H9 (cell line): ENCODE results near the gene GOLPH3L. TPM values are rescaled to one million over a fixed set of nuclear protein-coding genes. Genes with fewer than 3 reads are reported as not detected.

ENCODE experiments used
- DNase-seq: peaks from one replicate; pipeline ENCODE4 v3.0.0-alpha.2; 2017
- H2AFZ ChIP-seq: one replicate; pipeline ENCODE4 v1.6.1; 2013; ENCODE audit warnings: mild to moderate bottlenecking, low read length, control low read depth, moderate library complexity
- H2AK5ac ChIP-seq: 2 replicates; pipeline ENCODE4 v1.6.1; 2013; ENCODE audit warnings: low read length, control low read depth, mixed read lengths; ENCODE audit not compliant: insufficient read length
- H2BK120ac ChIP-seq: one replicate; pipeline ENCODE4 v1.6.1; 2013; ENCODE audit warnings: low read depth, mild to moderate bottlenecking, low read length, control low read depth, inconsistent platforms; ENCODE audit not compliant: poor library complexity, severe bottlenecking
- H2BK12ac ChIP-seq: 2 replicates; pipeline ENCODE4 v1.6.1; 2013; ENCODE audit warnings: low read length, control low read depth, mixed read lengths, low read depth; ENCODE audit not compliant: insufficient read length
- H2BK15ac ChIP-seq: 2 replicates; pipeline ENCODE4 v1.6.1; 2013; ENCODE audit warnings: low read depth, low read length, control low read depth
- H2BK20ac ChIP-seq: one replicate; pipeline ENCODE4 v1.6.1; 2013; ENCODE audit warnings: low read depth, mild to moderate bottlenecking, low read length, control low read depth, inconsistent platforms; ENCODE audit not compliant: poor library complexity, severe bottlenecking
- H2BK5ac ChIP-seq: 2 replicates; pipeline ENCODE4 v1.6.1; 2013; ENCODE audit warnings: low read length, control low read depth, mixed read lengths; ENCODE audit not compliant: insufficient read length
- H3K14ac ChIP-seq: 2 replicates; pipeline ENCODE4 v1.6.1; 2013; ENCODE audit warnings: low read length, control low read depth; ENCODE audit not compliant: insufficient read depth
- H3K18ac ChIP-seq: 2 replicates; pipeline ENCODE4 v1.6.1; 2013; ENCODE audit warnings: low read depth, mild to moderate bottlenecking, mixed read lengths, low read length, control low read depth; ENCODE audit not compliant: insufficient read length
- H3K23ac ChIP-seq: 2 replicates; pipeline ENCODE4 v1.6.1; 2013; ENCODE audit warnings: low read length, control low read depth, mixed read lengths, low read depth; ENCODE audit not compliant: insufficient read length
- H3K23me2 ChIP-seq: 2 replicates; pipeline ENCODE4 v1.6.1; 2013; ENCODE audit warnings: low read depth, mild to moderate bottlenecking, mixed read lengths, low read length, control low read depth; ENCODE audit not compliant: insufficient read length, poor library complexity, severe bottlenecking
- H3K27ac ChIP-seq: 2 replicates; pipeline ENCODE4 v1.5.1; 2013; ENCODE audit warnings: low read length, control low read depth, mixed read lengths, low read depth; ENCODE audit not compliant: insufficient read length
- H3K27me3 ChIP-seq: 2 replicates; pipeline ENCODE4 v1.6.1; 2013; ENCODE audit warnings: low read length, control low read depth, inconsistent platforms; ENCODE audit not compliant: insufficient read depth
- H3K4ac ChIP-seq: 2 replicates; pipeline ENCODE4 v1.6.1; 2013; ENCODE audit warnings: low read depth, mild to moderate bottlenecking, control low read depth, inconsistent platforms, low read length, moderate library complexity
- H3K4me1 ChIP-seq: 2 replicates; pipeline ENCODE4 v1.6.1; 2013; ENCODE audit warnings: low read length, control low read depth, inconsistent platforms; ENCODE audit not compliant: insufficient read depth
- H3K4me2 ChIP-seq: 2 replicates; pipeline ENCODE4 v1.6.1; 2013; ENCODE audit warnings: low read length, control low read depth, mixed read lengths; ENCODE audit not compliant: insufficient read length, insufficient read depth
- H3K56ac ChIP-seq: 2 replicates; pipeline ENCODE4 v1.6.1; 2013; ENCODE audit warnings: low read depth, mild to moderate bottlenecking, mixed read lengths, low read length, control low read depth; ENCODE audit not compliant: insufficient read length
- H3K79me1 ChIP-seq: 2 replicates; pipeline ENCODE4 v1.6.1; 2013; ENCODE audit warnings: low read depth, mild to moderate bottlenecking, moderate library complexity, low read length, control low read depth, inconsistent platforms; ENCODE audit not compliant: insufficient read depth, poor library complexity, severe bottlenecking
- H3K79me2 ChIP-seq: 2 replicates; pipeline ENCODE4 v1.6.1; 2013; ENCODE audit warnings: low read length, control low read depth, inconsistent platforms; ENCODE audit not compliant: insufficient read depth
- H3K9ac ChIP-seq: 2 replicates; pipeline ENCODE4 v1.6.1; 2013; ENCODE audit warnings: low read length, control low read depth, mixed read lengths; ENCODE audit not compliant: insufficient read length; ENCODE audit errors: extremely low read depth
- H3K9me3 ChIP-seq: one replicate; pipeline ENCODE4 v1.6.1; 2013; ENCODE audit warnings: low read depth, low read length, inconsistent platforms; ENCODE audit not compliant: control insufficient read depth
- H3T11ph ChIP-seq: one replicate; pipeline ENCODE4 v1.6.1; 2013; ENCODE audit warnings: mild to moderate bottlenecking, low read length, control low read depth, inconsistent platforms
- H4K20me1 ChIP-seq: one replicate; pipeline ENCODE4 v1.6.1; 2013; ENCODE audit not compliant: control insufficient read depth, insufficient read length, insufficient read depth
- H4K5ac ChIP-seq: 2 replicates; pipeline ENCODE4 v1.6.1; 2013; ENCODE audit warnings: low read depth, mild to moderate bottlenecking, mixed read lengths, low read length, control low read depth; ENCODE audit not compliant: insufficient read length
- H4K8ac ChIP-seq: replicated peaks from 2 replicates; pipeline ENCODE4 v1.6.1; 2013; ENCODE audit warnings: low read length, control low read depth, mixed read lengths, low read depth; ENCODE audit not compliant: insufficient read length
- H4K91ac ChIP-seq: 2 replicates; pipeline ENCODE4 v1.6.1; 2013; ENCODE audit warnings: low read depth, mild to moderate bottlenecking, moderate library complexity, mixed read lengths, low read length, control low read depth; ENCODE audit not compliant: insufficient read length
- H3K27ac Mint-ChIP-seq, 3 experiments: 2 replicates in 2 of 3; 3 replicates in 1 of 3; pipeline ENCODE4 v1.8.0; 2020 to 2021; ENCODE audit warnings: mixed read lengths in 3 of 3, mild to moderate bottlenecking in 1 of 3, moderate library complexity in 1 of 3
- H3K27me3 Mint-ChIP-seq: 2 replicates; pipeline ENCODE4 v1.8.0; 2021; ENCODE audit warnings: low read depth, mild to moderate bottlenecking, moderate library complexity, mixed read lengths
- H3K36me3 Mint-ChIP-seq, 3 experiments: 2 replicates in 2 of 3; 3 replicates in 1 of 3; pipeline ENCODE4 v1.8.0; 2020 to 2021; ENCODE audit warnings: low read depth in 3 of 3, mixed read lengths in 3 of 3; ENCODE audit not compliant: insufficient read depth in 1 of 3
- H3K4me1 Mint-ChIP-seq, 2 experiments: 2 replicates each; pipeline ENCODE4 v1.8.0; 2020; ENCODE audit warnings: mixed read lengths in 2 of 2
- H3K4me3 Mint-ChIP-seq, 2 experiments: 2 replicates in 1 of 2; 3 replicates in 1 of 2; pipeline ENCODE4 v1.8.0; 2020 to 2021; ENCODE audit warnings: mild to moderate bottlenecking in 2 of 2, mixed read lengths in 2 of 2, moderate library complexity in 1 of 2
- H3K9me3 Mint-ChIP-seq, 2 experiments: 2 replicates in 1 of 2; 3 replicates in 1 of 2; pipeline ENCODE4 v1.8.0; 2020; ENCODE audit warnings: mild to moderate bottlenecking in 2 of 2, mixed read lengths in 2 of 2, moderate library complexity in 1 of 2
- CTCF ChIP-seq: fragments of 200-600 bp; sonication (generic); conservative IDR thresholded peaks from 3 replicates; pipeline ENCODE4 v1.8.0; 2021; ENCODE audit warnings: antibody characterized with exemption, mild to moderate bottlenecking
- WGBS: extraction: QIAGEN DNeasy Blood & Tissue Kit; methylation state at CpG from one replicate; pipeline ENCODE4 v1.1.7; 2013; ENCODE audit warnings: missing lambda C conversion rate, low lambda C conversion rate, mixed read lengths; ENCODE audit not compliant: insufficient read length; ENCODE audit errors: extremely low coverage; 5-methylcytosine and 5-hydroxymethylcytosine counted together
- total RNA-seq: library from RNA; stranded (reverse); gene quantifications from 2 replicates; pipeline ENCODE4 v1.2.1, GENCODE V29; 2021

The GOLPH3L gene
- total RNA-seq, 1 experiment from 2014 or later: 30.5 TPM

- H3K14ac ChIP-seq: peak overlapping the region; percentile 21; the same call in 1 of the 2 replicates
- H2AK5ac ChIP-seq: no peak overlapping the region
- Mint-ChIP-seq H3K4me3 (no peak overlapping the region), H3K27me3 (no peaks in the 10 kb centered on the region), H3K4me1 (peaks cover 29 to 37% of the 10 kb centered on the region in 2 experiments), H3K9me3 (no peaks in the 10 kb centered on the region), H3K27ac (no peak overlapping the region), H3K36me3 (peaks cover 39 to 51% (median 41%) of the 10 kb centered on the region in 3 experiments)
- H4K91ac ChIP-seq: no peak overlapping the region
- no peaks in the 10 kb centered on the region for H3K23me2 ChIP-seq
- no CpG with 5 or more reads among the region's 9 CpGs for WGBS
- no peak for DNase-seq
- H2BK5ac ChIP-seq: no peak overlapping the region
- peak overlapping the region; percentile 80 for H3K9ac ChIP-seq
- no peaks in the 10 kb centered on the region for H3K9me3 ChIP-seq
- H2AFZ ChIP-seq: no peak overlapping the region
- H4K8ac ChIP-seq: no peak overlapping the region
- no peak overlapping the region for H2BK120ac ChIP-seq
- H2BK20ac ChIP-seq: no peak overlapping the region
- H3K4me1 ChIP-seq: peaks cover 7% of the 10 kb centered on the region; the same call in 1 of the 2 replicates
- no peak overlapping the region for H2BK12ac ChIP-seq
- no peak overlapping the region for H3K23ac ChIP-seq
- no peak overlapping the region for H3K18ac ChIP-seq
- peaks cover 13% of the 10 kb centered on the region; the same call in 1 of the 2 replicates for H3K79me2 ChIP-seq
- H2BK15ac ChIP-seq: no peak overlapping the region
- no peak overlapping the region for H3T11ph ChIP-seq
- H3K4me2 ChIP-seq: peak overlapping the region; percentile 93
- H3K79me1 ChIP-seq: no peaks in the 10 kb centered on the region
- H4K5ac ChIP-seq: no peak overlapping the region
- H3K27me3 ChIP-seq: peaks cover under 1% of the 10 kb centered on the region; the same call in 1 of the 2 replicates
- no peak overlapping the region for H3K4ac ChIP-seq
- no peak overlapping the region for H3K56ac ChIP-seq
- no peaks in the 10 kb centered on the region for H4K20me1 ChIP-seq
- no peak for TF ChIP-seq CTCF
- no peak overlapping the region for H3K27ac ChIP-seq
Observed at GRCh38 chr1:150628766-150629114, 68.2 kb downstream of the GOLPH3L start.
